GM23338 (cell line): ENCODE data around the gene ADCY4. TPM values are rescaled to one million over a fixed set of nuclear protein-coding genes. Genes with fewer than 3 reads are reported as not detected.

Experiments
- ATAC-seq: fragments of 200-7000 bp; cut with Tn5 transposase; 3 replicates; pipeline ENCODE4 v1.9.1; 2020
- DNase-seq: peaks from one replicate; pipeline ENCODE4 v3.0.0-alpha.2; 2015; ENCODE audit warnings: low spot score
- H2AFZ ChIP-seq: fragments of 200-600 bp; sonication (generic); 2 replicates; pipeline ENCODE4 v1.8.0; 2016; ENCODE audit warnings: antibody characterized with exemption, mild to moderate bottlenecking, moderate library complexity
- H3F3A ChIP-seq: fragments of 200-600 bp; sonication (generic); replicated peaks from 2 replicates; pipeline ENCODE4 v1.8.0; 2017; ENCODE audit warnings: antibody characterized with exemption, mixed run types, low read depth
- H3K27ac ChIP-seq: fragments of 200-600 bp; sonication (generic); 2 replicates; pipeline ENCODE4 v1.6.1; 2016; ENCODE audit warnings: low read depth
- H3K27me3 ChIP-seq: fragments of 200-600 bp; sonication (generic); 2 replicates; pipeline ENCODE4 v1.8.0; 2016; ENCODE audit warnings: mild to moderate bottlenecking, mixed run types, moderate library complexity; ENCODE audit not compliant: insufficient read depth
- H3K36me3 ChIP-seq: fragments of 200-600 bp; sonication (generic); 2 replicates; pipeline ENCODE4 v1.8.0; 2016; ENCODE audit warnings: mild to moderate bottlenecking; ENCODE audit not compliant: insufficient read depth
- H3K4me1 ChIP-seq: fragments of 200-600 bp; sonication (generic); 2 replicates; pipeline ENCODE4 v1.8.0; 2016; ENCODE audit warnings: mild to moderate bottlenecking, moderate library complexity; ENCODE audit not compliant: insufficient read depth
- H3K4me2 ChIP-seq: fragments of 200-600 bp; sonication (generic); 2 replicates; pipeline ENCODE4 v1.7.1; 2017; ENCODE audit warnings: mixed run types
- H3K4me3 ChIP-seq: fragments of 200-600 bp; sonication (generic); 2 replicates; pipeline ENCODE4 v1.6.1; 2016; ENCODE audit warnings: mixed run types
- H3K79me2 ChIP-seq: fragments of 200-600 bp; sonication (generic); replicated peaks from 2 replicates; pipeline ENCODE4 v1.8.0; 2017; ENCODE audit warnings: mild to moderate bottlenecking; ENCODE audit not compliant: insufficient read depth
- H3K9me2 ChIP-seq: fragments of 200-600 bp; sonication (generic); 2 replicates; pipeline ENCODE4 v1.8.0; 2017; ENCODE audit not compliant: insufficient read depth
- H4K20me1 ChIP-seq: fragments of 200-600 bp; sonication (generic); replicated peaks from 2 replicates; pipeline ENCODE4 v1.8.0; 2017; ENCODE audit warnings: mild to moderate bottlenecking; ENCODE audit not compliant: insufficient read depth
- H3K27ac Mint-ChIP-seq: 2 replicates; pipeline ENCODE4 v1.8.0; 2020; ENCODE audit warnings: inconsistent platforms, mild to moderate bottlenecking, moderate library complexity, mixed read lengths
- H3K27me3 Mint-ChIP-seq: 3 replicates; pipeline ENCODE4 v1.8.0; 2022; ENCODE audit warnings: low read depth, mild to moderate bottlenecking, moderate library complexity, mixed read lengths, inconsistent platforms; ENCODE audit not compliant: insufficient read depth, poor library complexity
- H3K36me3 Mint-ChIP-seq: 3 replicates; pipeline ENCODE4 v1.8.0; 2021; ENCODE audit warnings: low read depth, mild to moderate bottlenecking, inconsistent platforms, moderate library complexity, mixed read lengths
- H3K4me1 Mint-ChIP-seq: 3 replicates; pipeline ENCODE4 v1.8.0; 2020; ENCODE audit warnings: mild to moderate bottlenecking, inconsistent platforms, mixed read lengths
- H3K4me3 Mint-ChIP-seq: 3 replicates; pipeline ENCODE4 v1.8.0; 2021; ENCODE audit warnings: moderate library complexity, mild to moderate bottlenecking, inconsistent platforms, mixed read lengths
- H3K9me3 Mint-ChIP-seq: 3 replicates; pipeline ENCODE4 v1.8.0; 2020; ENCODE audit warnings: moderate library complexity, mild to moderate bottlenecking, inconsistent platforms, mixed read lengths
- CREB1 ChIP-seq: fragments of 250-450 bp; sonication (Bioruptor Pico); IDR thresholded peaks from 2 replicates; pipeline ENCODE4 v1.5.0; 2020; ENCODE audit warnings: low read depth, mild to moderate bottlenecking, moderate library complexity
- CTCF ChIP-seq, 2 experiments: fragments of 200-600 bp in 1 of 2; sonication (generic) in 1 of 2; conservative IDR thresholded peaks; 2 replicates each; pipeline versions ENCODE4 v1.5.1 to v1.6.1; 2016 to 2017; ENCODE audit warnings: antibody characterized with exemption in 2 of 2, low read depth in 2 of 2, mild to moderate bottlenecking in 2 of 2, moderate library complexity in 1 of 2
- ETS1 ChIP-seq: IDR thresholded peaks from 2 replicates; pipeline ENCODE4 v1.6.1; 2016; ENCODE audit warnings: antibody characterized with exemption
- EZH2phosphoT487 ChIP-seq: fragments of 200-600 bp; sonication (generic); IDR thresholded peaks from one replicate; pipeline ENCODE4 v1.8.1; 2018; ENCODE audit warnings: antibody characterized with exemption; ENCODE audit not compliant: unreplicated experiment
- POLR2AphosphoS5 ChIP-seq: IDR thresholded peaks from 2 replicates; pipeline ENCODE4 v1.6.1; 2016; ENCODE audit warnings: antibody characterized with exemption, low read depth
- STAT1 ChIP-seq: IDR thresholded peaks from one replicate; pipeline ENCODE4 v1.6.1; 2016; ENCODE audit warnings: antibody characterized with exemption; ENCODE audit not compliant: unreplicated experiment
- ZNF331 ChIP-seq: fragments of 250-450 bp; sonication (Bioruptor Pico); IDR thresholded peaks from 2 replicates; pipeline ENCODE4 v1.5.0; 2020; ENCODE audit warnings: low read depth, mild to moderate bottlenecking, moderate library complexity
- polyA plus RNA-seq: library from polyadenylated mRNA; unstranded; fragments of >200 nt; fragmentation: Nextera tagmentation; extraction: Ambion mirVana; gene quantifications from 2 replicates; pipeline ENCODE4 v1.2.1, GENCODE V29; 2016
- total RNA-seq: library from RNA; depleted of rRNA; stranded (reverse); fragments of >200 nt; shearing (Covaris generic); gene quantifications from 2 replicates; pipeline ENCODE4 v1.2.3, GENCODE V29; 2014
- TF ChIP-seq, protein P1 (sequence below): fragments of 250-450 bp; sonication (Bioruptor Pico); IDR thresholded peaks from 2 replicates; pipeline ENCODE4 v1.5.0; 2020; ENCODE audit warnings: mild to moderate bottlenecking, moderate library complexity

Gene ADCY4
- total and polyA plus RNA-seq, 2 experiments from 2014 or later, result 0.10 to 0.40 TPM

DNA sequence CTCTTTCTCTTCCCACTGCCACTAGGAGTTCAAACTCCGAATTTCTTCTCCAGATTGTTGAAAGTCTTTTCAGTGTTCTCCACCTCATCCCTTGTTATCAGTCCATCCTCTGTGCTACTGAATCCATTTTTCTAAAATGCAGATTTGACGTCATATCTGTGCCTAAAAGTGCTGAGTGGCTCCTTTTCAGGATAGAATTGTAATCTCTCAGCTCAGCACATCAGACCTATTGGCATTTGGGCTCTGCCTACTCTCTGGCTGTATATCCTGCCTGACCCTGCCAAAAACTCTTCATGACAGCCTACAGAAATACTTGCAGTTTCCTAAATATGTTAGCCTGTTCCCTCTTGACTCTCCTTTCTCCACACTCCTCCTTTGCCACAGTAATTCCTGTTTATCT lies 62.4 kb downstream of the ADCY4 start:
- Histone ChIP-seq H3K9me2 (no peaks in the 10 kb centered on the region), H3K36me3 (no peaks in the 10 kb centered on the region), H3K4me1 (peaks cover 16% of the 10 kb centered on the region), H3K4me3 (no peak overlapping the region), H3K79me2 (no peaks in the 10 kb centered on the region; the same call in 1 of the 2 replicates), H3K27me3 (no peaks in the 10 kb centered on the region), H3K27ac (no peak overlapping the region), H4K20me1 (no peaks in the 10 kb centered on the region), H2AFZ (no peak overlapping the region), H3F3A (peaks cover 11% of the 10 kb centered on the region; the same call in 1 of the 2 replicates), H3K4me2 (peak overlapping the region; percentile 84; the same call in 1 of the 2 replicates)
- H3K36me3 Mint-ChIP-seq, result no peaks in the 10 kb centered on the region; the same call in 2 of the 3 replicates
- no peak for DNase-seq
- TF ChIP-seq CTCF (conservative IDR thresholded peaks at IDR 0.05; ENCODE audit: low read depth in 2 of 2) (no peak), ETS1 (no peak), ZNF331 (CRISPR knock-in tag) (no peak), STAT1 (no peak), CREB1 (CRISPR knock-in tag) (no peak), EZH2phosphoT487 (no peak)
- H3K4me1 Mint-ChIP-seq, result peaks cover 22% of the 10 kb centered on the region
- ATAC-seq, result no peak
- peak overlapping the region; percentile 77 for H3K4me3 Mint-ChIP-seq
- H3K27ac Mint-ChIP-seq, result no peak overlapping the region
- H3K9me3 Mint-ChIP-seq, result no peaks in the 10 kb centered on the region; the same call in 2 of the 3 replicates
- H3K27me3 Mint-ChIP-seq, result peaks cover 8% of the 10 kb centered on the region

- Histone ChIP-seq H3K27ac (no peak overlapping the region), H3K9me2 (no peaks in the 10 kb centered on the region), H3K36me3 (no peaks in the 10 kb centered on the region), H2AFZ (peak overlapping the region; percentile 38; the same call in 1 of the 2 replicates), H3K4me3 (peak overlapping the region; percentile 86), H4K20me1 (no peaks in the 10 kb centered on the region), H3K79me2 (no peaks in the 10 kb centered on the region; the same call in 1 of the 2 replicates), H3K27me3 (no peaks in the 10 kb centered on the region), H3K4me1 (peaks cover 16% of the 10 kb centered on the region), H3F3A (peaks cover 11% of the 10 kb centered on the region; the same call in 1 of the 2 replicates), H3K4me2 (peak overlapping the region; percentile 84)
- ATAC-seq (no peak), DNase-seq (no peak)
- H3K4me3 Mint-ChIP-seq, result peak overlapping the region; percentile 77
- no peaks in the 10 kb centered on the region; the same call in 2 of the 3 replicates for H3K9me3 Mint-ChIP-seq
- H3K36me3 Mint-ChIP-seq, result peaks cover 6% of the 10 kb centered on the region; the same call in 2 of the 3 replicates
- H3K27me3 Mint-ChIP-seq, result peaks cover 10% of the 10 kb centered on the region
- no peak overlapping the region for H3K27ac Mint-ChIP-seq
- H3K4me1 Mint-ChIP-seq, result peaks cover 22% of the 10 kb centered on the region
- TF ChIP-seq STAT1 (no peak), CREB1 (CRISPR knock-in tag) (no peak), ETS1 (no peak), POLR2AphosphoS5 (no peak)
- TF ChIP-seq, protein P1, sequence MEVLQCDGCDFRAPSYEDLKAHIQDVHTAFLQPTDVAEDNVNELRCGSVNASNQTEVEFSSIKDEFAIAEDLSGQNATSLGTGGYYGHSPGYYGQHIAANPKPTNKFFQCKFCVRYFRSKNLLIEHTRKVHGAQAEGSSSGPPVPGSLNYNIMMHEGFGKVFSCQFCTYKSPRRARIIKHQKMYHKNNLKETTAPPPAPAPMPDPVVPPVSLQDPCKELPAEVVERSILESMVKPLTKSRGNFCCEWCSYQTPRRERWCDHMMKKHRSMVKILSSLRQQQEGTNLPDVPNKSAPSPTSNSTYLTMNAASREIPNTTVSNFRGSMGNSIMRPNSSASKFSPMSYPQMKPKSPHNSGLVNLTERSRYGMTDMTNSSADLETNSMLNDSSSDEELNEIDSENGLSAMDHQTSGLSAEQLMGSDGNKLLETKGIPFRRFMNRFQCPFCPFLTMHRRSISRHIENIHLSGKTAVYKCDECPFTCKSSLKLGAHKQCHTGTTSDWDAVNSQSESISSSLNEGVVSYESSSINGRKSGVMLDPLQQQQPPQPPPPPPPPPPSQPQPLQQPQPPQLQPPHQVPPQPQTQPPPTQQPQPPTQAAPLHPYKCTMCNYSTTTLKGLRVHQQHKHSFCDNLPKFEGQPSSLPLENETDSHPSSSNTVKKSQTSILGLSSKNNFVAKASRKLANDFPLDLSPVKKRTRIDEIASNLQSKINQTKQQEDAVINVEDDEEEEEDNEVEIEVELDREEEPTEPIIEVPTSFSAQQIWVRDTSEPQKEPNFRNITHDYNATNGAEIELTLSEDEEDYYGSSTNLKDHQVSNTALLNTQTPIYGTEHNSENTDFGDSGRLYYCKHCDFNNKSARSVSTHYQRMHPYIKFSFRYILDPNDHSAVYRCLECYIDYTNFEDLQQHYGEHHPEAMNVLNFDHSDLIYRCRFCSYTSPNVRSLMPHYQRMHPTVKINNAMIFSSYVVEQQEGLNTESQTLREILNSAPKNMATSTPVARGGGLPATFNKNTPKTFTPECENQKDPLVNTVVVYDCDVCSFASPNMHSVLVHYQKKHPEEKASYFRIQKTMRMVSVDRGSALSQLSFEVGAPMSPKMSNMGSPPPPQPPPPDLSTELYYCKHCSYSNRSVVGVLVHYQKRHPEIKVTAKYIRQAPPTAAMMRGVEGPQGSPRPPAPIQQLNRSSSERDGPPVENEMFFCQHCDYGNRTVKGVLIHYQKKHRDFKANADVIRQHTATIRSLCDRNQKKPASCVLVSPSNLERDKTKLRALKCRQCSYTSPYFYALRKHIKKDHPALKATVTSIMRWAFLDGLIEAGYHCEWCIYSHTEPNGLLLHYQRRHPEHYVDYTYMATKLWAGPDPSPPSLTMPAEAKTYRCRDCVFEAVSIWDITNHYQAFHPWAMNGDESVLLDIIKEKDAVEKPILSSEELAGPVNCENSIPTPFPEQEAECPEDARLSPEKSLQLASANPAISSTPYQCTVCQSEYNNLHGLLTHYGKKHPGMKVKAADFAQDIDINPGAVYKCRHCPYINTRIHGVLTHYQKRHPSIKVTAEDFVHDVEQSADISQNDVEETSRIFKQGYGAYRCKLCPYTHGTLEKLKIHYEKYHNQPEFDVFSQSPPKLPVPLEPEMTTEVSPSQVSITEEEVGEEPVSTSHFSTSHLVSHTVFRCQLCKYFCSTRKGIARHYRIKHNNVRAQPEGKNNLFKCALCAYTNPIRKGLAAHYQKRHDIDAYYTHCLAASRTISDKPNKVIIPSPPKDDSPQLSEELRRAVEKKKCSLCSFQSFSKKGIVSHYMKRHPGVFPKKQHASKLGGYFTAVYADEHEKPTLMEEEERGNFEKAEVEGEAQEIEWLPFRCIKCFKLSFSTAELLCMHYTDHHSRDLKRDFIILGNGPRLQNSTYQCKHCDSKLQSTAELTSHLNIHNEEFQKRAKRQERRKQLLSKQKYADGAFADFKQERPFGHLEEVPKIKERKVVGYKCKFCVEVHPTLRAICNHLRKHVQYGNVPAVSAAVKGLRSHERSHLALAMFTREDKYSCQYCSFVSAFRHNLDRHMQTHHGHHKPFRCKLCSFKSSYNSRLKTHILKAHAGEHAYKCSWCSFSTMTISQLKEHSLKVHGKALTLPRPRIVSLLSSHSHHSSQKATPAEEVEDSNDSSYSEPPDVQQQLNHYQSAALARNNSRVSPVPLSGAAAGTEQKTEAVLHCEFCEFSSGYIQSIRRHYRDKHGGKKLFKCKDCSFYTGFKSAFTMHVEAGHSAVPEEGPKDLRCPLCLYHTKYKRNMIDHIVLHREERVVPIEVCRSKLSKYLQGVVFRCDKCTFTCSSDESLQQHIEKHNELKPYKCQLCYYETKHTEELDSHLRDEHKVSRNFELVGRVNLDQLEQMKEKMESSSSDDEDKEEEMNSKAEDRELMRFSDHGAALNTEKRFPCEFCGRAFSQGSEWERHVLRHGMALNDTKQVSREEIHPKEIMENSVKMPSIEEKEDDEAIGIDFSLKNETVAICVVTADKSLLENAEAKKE (CRISPR knock-in tag), result no peak
Observed at GRCh38 chr14:24271834-24272263, 63.0 kb downstream of the ADCY4 start.
